Liver (tissue), 9 donors: ENCODE measurements around the gene POU2F2. TPM values are rescaled to one million over a fixed set of nuclear protein-coding genes. Genes with fewer than 3 reads are reported as not detected.

ENCODE experiments used
- DNase-seq: peaks from one replicate; pipeline ENCODE4 v3.0.0-alpha.2; 2017; ENCODE audit warnings: low spot score
- H3K27ac ChIP-seq, 2 donors: one replicate each; pipeline ENCODE4 v1.7.0; 2013; ENCODE audit warnings: inconsistent platforms in 2 of 2, low read length in 2 of 2, control low read depth in 1 of 2, low read depth in 1 of 2, mild to moderate bottlenecking in 1 of 2
- H3K27me3 ChIP-seq, 4 donors: one replicate each; pipeline versions ENCODE4 v1.6.1 to v1.7.0; 2013; ENCODE audit warnings: low read length in 3 of 4, inconsistent platforms in 1 of 4, mild to moderate bottlenecking in 1 of 4, moderate library complexity in 1 of 4; ENCODE audit not compliant: control insufficient read depth in 4 of 4, insufficient read depth in 4 of 4
- H3K36me3 ChIP-seq, 4 donors: one replicate each; pipeline versions ENCODE4 v1.6.1 to v1.7.0; 2013; ENCODE audit warnings: low read length in 3 of 4, mild to moderate bottlenecking in 3 of 4, low read depth in 1 of 4, moderate library complexity in 1 of 4; ENCODE audit not compliant: control insufficient read depth in 4 of 4, insufficient read depth in 3 of 4
- H3K4me1 ChIP-seq, 4 donors: one replicate each; pipeline versions ENCODE4 v1.6.1 to v1.7.0; 2013; ENCODE audit warnings: low read length in 3 of 4, mild to moderate bottlenecking in 3 of 4, moderate library complexity in 1 of 4; ENCODE audit not compliant: control insufficient read depth in 4 of 4, insufficient read depth in 4 of 4
- H3K4me3 ChIP-seq, 3 donors: one replicate each; pipeline versions ENCODE4 v1.6.1 to v1.7.0; 2013; ENCODE audit warnings: low read length in 3 of 3, control low read depth in 1 of 3, low read depth in 1 of 3, mild to moderate bottlenecking in 1 of 3
- H3K9ac ChIP-seq, 2 donors: one replicate each; pipeline ENCODE4 v1.7.0; 2013; ENCODE audit warnings: low read length in 2 of 2, mild to moderate bottlenecking in 2 of 2, moderate library complexity in 2 of 2, control low read depth in 1 of 2, low read depth in 1 of 2
- H3K9me3 ChIP-seq, 4 donors: one replicate each; pipeline versions ENCODE4 v1.6.1 to v1.7.0; 2013; ENCODE audit warnings: low read length in 3 of 4; ENCODE audit not compliant: control insufficient read depth in 4 of 4
- CTCF ChIP-seq: fragments of 150-350 bp; IDR thresholded peaks from 2 replicates; pipeline ENCODE4 v1.5.1; 2017; ENCODE audit warnings: improper control_type of control experiment, low read depth, low read length; ENCODE audit not compliant: missing input control
- FOXA2 ChIP-seq: IDR thresholded peaks from 2 replicates; pipeline ENCODE4 v1.6.1; 2016; ENCODE audit warnings: antibody characterized with exemption
- HNF4A ChIP-seq, 2 donors: conservative IDR thresholded peaks; 2 replicates each; pipeline ENCODE4 v1.6.1; 2016; ENCODE audit warnings: antibody characterized with exemption in 2 of 2, mild to moderate bottlenecking in 2 of 2
- HNF4G ChIP-seq: IDR thresholded peaks from 2 replicates; pipeline ENCODE4 v1.6.1; 2016; ENCODE audit warnings: antibody characterized with exemption
- JUND ChIP-seq, 2 donors: IDR thresholded peaks; 2 replicates each; pipeline ENCODE4 v1.6.1; 2016; ENCODE audit warnings: antibody characterized with exemption in 2 of 2
- NR2F2 ChIP-seq: IDR thresholded peaks from 2 replicates; pipeline ENCODE4 v1.6.1; 2016; ENCODE audit warnings: antibody characterized with exemption
- SP1 ChIP-seq: IDR thresholded peaks from 2 replicates; pipeline ENCODE4 v1.6.1; 2018; ENCODE audit warnings: antibody characterized with exemption, mild to moderate bottlenecking
- TAF1 ChIP-seq: conservative IDR thresholded peaks from 2 replicates; pipeline ENCODE4 v1.6.1; 2016; ENCODE audit warnings: antibody characterized with exemption, mild to moderate bottlenecking
- ZBTB33 ChIP-seq: IDR thresholded peaks from 2 replicates; pipeline ENCODE4 v1.6.1; 2016; ENCODE audit warnings: antibody characterized with exemption
- WGBS: extraction: QIAGEN DNeasy Blood & Tissue Kit; methylation state at CpG from one replicate; pipeline ENCODE4 v1.1.7; 2013; 5-methylcytosine and 5-hydroxymethylcytosine counted together
- polyA plus RNA-seq, 2 donors: library from polyadenylated mRNA; stranded (reverse) in 1 of 2; unstranded in 1 of 2; fragments of 200-250 nt in 1 of 2; fragments of >200 nt in 1 of 2; fragmentation: Nextera tagmentation in 1 of 2; extraction: Ambion mirVana in 1 of 2; gene quantifications; one replicate each; pipeline versions ENCODE4 v1.2.1 to v1.2.3, GENCODE V29; 2013 to 2015
- total RNA-seq, 2 donors: library from RNA; depleted of rRNA; stranded (reverse); fragments of >200 nt; gene quantifications; one replicate each; pipeline ENCODE4 v1.2.3, GENCODE V29; 2014
- donor health status: healthy.
- donor health status: healthy.
- donor health status: healthy.
- donor health status: healthy.
- donor health status: healthy.

The POU2F2 gene
- total and polyA plus RNA-seq, 4 donors = 0.75 to 1.2 (median 0.97) TPM

GRCh38 chr19:42174958-42175734 lies 42.9 kb upstream of the POU2F2 start:
- Histone ChIP-seq H3K4me3 (no peak overlapping the region), H3K27me3 (peaks cover 0 to 13% (median 9%) of the 10 kb centered on the region in 4 donors), H3K9ac (no peak overlapping the region), H3K9me3 (no peaks in the 10 kb centered on the region), H3K4me1 (peaks cover 2 to 8% (median 5%) of the 10 kb centered on the region in 4 donors), H3K36me3 (no peaks in the 10 kb centered on the region), H3K27ac (no peak overlapping the region)
- no peak for TF ChIP-seq ZBTB33
- TF ChIP-seq CTCF = no peak
- DNase-seq = no peak
- WGBS = 46% methylated on average over 6 of the region's 6 CpGs

- DNase-seq = no peak
- H3K4me3 ChIP-seq = no peak overlapping the region
- H3K36me3 ChIP-seq = no peaks in the 10 kb centered on the region
- peaks cover 2 to 8% (median 5%) of the 10 kb centered on the region in 4 donors for H3K4me1 ChIP-seq
- no peak for TF ChIP-seq HNF4A (conservative IDR thresholded peaks at IDR 0.05)
- WGBS = 89% methylated on average over 11 of the region's 11 CpGs
- peaks cover 0 to 12% (median 5%) of the 10 kb centered on the region in 4 donors for H3K27me3 ChIP-seq
- no peak overlapping the region for H3K9ac ChIP-seq
- H3K27ac ChIP-seq = no peak overlapping the region
- no peaks in the 10 kb centered on the region for H3K9me3 ChIP-seq
These were observed 41.9 kb upstream of the POU2F2 start for GRCh38 chr19:42174188-42174587.

GRCh38 chr19:42173695-42174094 lies 41.4 kb upstream of the POU2F2 start:
- Histone ChIP-seq H3K27me3 (peaks cover 0 to 9% (median 3%) of the 10 kb centered on the region in 4 donors), H3K4me1 (peaks cover 2 to 8% (median 5%) of the 10 kb centered on the region in 4 donors), H3K9ac (no peak overlapping the region), H3K36me3 (no peaks in the 10 kb centered on the region), H3K9me3 (no peaks in the 10 kb centered on the region), H3K4me3 (no peak overlapping the region), H3K27ac (no peak overlapping the region)
- TF ChIP-seq JUND (IDR thresholded peaks at IDR 0.05) (no peak), SP1 (no peak)
- DNase-seq = no peak
- WGBS = 82% methylated on average over 5 of the region's 5 CpGs

GRCh38 chr19:42172261-42172660 lies 40.0 kb upstream of the POU2F2 start:
- no peaks in the 10 kb centered on the region for H3K36me3 ChIP-seq
- H3K27me3 ChIP-seq = peaks cover 0 to 4% (median under 1%) of the 10 kb centered on the region in 4 donors
- H3K4me1 ChIP-seq = peaks cover 2 to 8% (median 5%) of the 10 kb centered on the region in 4 donors
- TF ChIP-seq HNF4A (conservative IDR thresholded peaks at IDR 0.05) (no peak), NR2F2 (no peak), HNF4G (no peak), FOXA2 (no peak), TAF1 (no peak), ZBTB33 (no peak)
- DNase-seq = no peak
- H3K27ac ChIP-seq = no peak overlapping the region
- no peaks in the 10 kb centered on the region for H3K9me3 ChIP-seq
- 87% methylated on average over 7 of the region's 7 CpGs for WGBS
- no peak overlapping the region for H3K9ac ChIP-seq
- H3K4me3 ChIP-seq = no peak overlapping the region
